GM23338 (cell line): ENCODE measurements around the gene ZNF223. TPM values are rescaled to one million over a fixed set of nuclear protein-coding genes. Genes with fewer than 3 reads are reported as not detected.
A peak's percentile ranks its signal among the peaks of the same experiment; 100 is the strongest.

ENCODE experiments used
- ATAC-seq: fragments of 200-7000 bp; cut with Tn5 transposase; 3 replicates; pipeline ENCODE4 v1.9.1; 2020
- DNase-seq: peaks from one replicate; pipeline ENCODE4 v3.0.0-alpha.2; 2015; ENCODE audit warnings: low spot score
- H2AFZ ChIP-seq: fragments of 200-600 bp; sonication (generic); 2 replicates; pipeline ENCODE4 v1.8.0; 2016; ENCODE audit warnings: antibody characterized with exemption, mild to moderate bottlenecking, moderate library complexity
- H3F3A ChIP-seq: fragments of 200-600 bp; sonication (generic); replicated peaks from 2 replicates; pipeline ENCODE4 v1.8.0; 2017; ENCODE audit warnings: antibody characterized with exemption, mixed run types, low read depth
- H3K27ac ChIP-seq: fragments of 200-600 bp; sonication (generic); 2 replicates; pipeline ENCODE4 v1.6.1; 2016; ENCODE audit warnings: low read depth
- H3K27me3 ChIP-seq: fragments of 200-600 bp; sonication (generic); 2 replicates; pipeline ENCODE4 v1.8.0; 2016; ENCODE audit warnings: mild to moderate bottlenecking, mixed run types, moderate library complexity; ENCODE audit not compliant: insufficient read depth
- H3K36me3 ChIP-seq: fragments of 200-600 bp; sonication (generic); 2 replicates; pipeline ENCODE4 v1.8.0; 2016; ENCODE audit warnings: mild to moderate bottlenecking; ENCODE audit not compliant: insufficient read depth
- H3K4me1 ChIP-seq: fragments of 200-600 bp; sonication (generic); 2 replicates; pipeline ENCODE4 v1.8.0; 2016; ENCODE audit warnings: mild to moderate bottlenecking, moderate library complexity; ENCODE audit not compliant: insufficient read depth
- H3K4me2 ChIP-seq: fragments of 200-600 bp; sonication (generic); 2 replicates; pipeline ENCODE4 v1.7.1; 2017; ENCODE audit warnings: mixed run types
- H3K4me3 ChIP-seq: fragments of 200-600 bp; sonication (generic); 2 replicates; pipeline ENCODE4 v1.6.1; 2016; ENCODE audit warnings: mixed run types
- H3K79me2 ChIP-seq: fragments of 200-600 bp; sonication (generic); replicated peaks from 2 replicates; pipeline ENCODE4 v1.8.0; 2017; ENCODE audit warnings: mild to moderate bottlenecking; ENCODE audit not compliant: insufficient read depth
- H3K9me2 ChIP-seq: fragments of 200-600 bp; sonication (generic); 2 replicates; pipeline ENCODE4 v1.8.0; 2017; ENCODE audit not compliant: insufficient read depth
- H4K20me1 ChIP-seq: fragments of 200-600 bp; sonication (generic); replicated peaks from 2 replicates; pipeline ENCODE4 v1.8.0; 2017; ENCODE audit warnings: mild to moderate bottlenecking; ENCODE audit not compliant: insufficient read depth
- H3K27ac Mint-ChIP-seq: 2 replicates; pipeline ENCODE4 v1.8.0; 2020; ENCODE audit warnings: inconsistent platforms, mild to moderate bottlenecking, moderate library complexity, mixed read lengths
- H3K27me3 Mint-ChIP-seq: 3 replicates; pipeline ENCODE4 v1.8.0; 2022; ENCODE audit warnings: low read depth, mild to moderate bottlenecking, moderate library complexity, mixed read lengths, inconsistent platforms; ENCODE audit not compliant: insufficient read depth, poor library complexity
- H3K36me3 Mint-ChIP-seq: 3 replicates; pipeline ENCODE4 v1.8.0; 2021; ENCODE audit warnings: low read depth, mild to moderate bottlenecking, inconsistent platforms, moderate library complexity, mixed read lengths
- H3K4me1 Mint-ChIP-seq: 3 replicates; pipeline ENCODE4 v1.8.0; 2020; ENCODE audit warnings: mild to moderate bottlenecking, inconsistent platforms, mixed read lengths
- H3K4me3 Mint-ChIP-seq: 3 replicates; pipeline ENCODE4 v1.8.0; 2021; ENCODE audit warnings: moderate library complexity, mild to moderate bottlenecking, inconsistent platforms, mixed read lengths
- H3K9me3 Mint-ChIP-seq: 3 replicates; pipeline ENCODE4 v1.8.0; 2020; ENCODE audit warnings: moderate library complexity, mild to moderate bottlenecking, inconsistent platforms, mixed read lengths
- CREB1 ChIP-seq: fragments of 250-450 bp; sonication (Bioruptor Pico); IDR thresholded peaks from 2 replicates; pipeline ENCODE4 v1.5.0; 2020; ENCODE audit warnings: low read depth, mild to moderate bottlenecking, moderate library complexity
- EZH2 ChIP-seq: fragments of 200-600 bp; sonication (generic); IDR thresholded peaks from one replicate; pipeline ENCODE4 v1.8.0; 2017; ENCODE audit warnings: antibody characterized with exemption, mild to moderate bottlenecking, low read depth; ENCODE audit not compliant: unreplicated experiment
- EZH2phosphoT487 ChIP-seq: fragments of 200-600 bp; sonication (generic); IDR thresholded peaks from one replicate; pipeline ENCODE4 v1.8.1; 2018; ENCODE audit warnings: antibody characterized with exemption; ENCODE audit not compliant: unreplicated experiment
- JUNB ChIP-seq: IDR thresholded peaks from one replicate; pipeline ENCODE4 v1.6.1; 2016; ENCODE audit warnings: antibody characterized with exemption; ENCODE audit not compliant: unreplicated experiment
- ZNF114 ChIP-seq: fragments of 250-450 bp; sonication (Bioruptor Pico); IDR thresholded peaks from 2 replicates; pipeline ENCODE4 v1.5.0; 2020; ENCODE audit warnings: mild to moderate bottlenecking, moderate library complexity
- ZNF331 ChIP-seq: fragments of 250-450 bp; sonication (Bioruptor Pico); IDR thresholded peaks from 2 replicates; pipeline ENCODE4 v1.5.0; 2020; ENCODE audit warnings: low read depth, mild to moderate bottlenecking, moderate library complexity
- polyA plus RNA-seq: library from polyadenylated mRNA; unstranded; fragments of >200 nt; fragmentation: Nextera tagmentation; extraction: Ambion mirVana; gene quantifications from 2 replicates; pipeline ENCODE4 v1.2.1, GENCODE V29; 2016
- total RNA-seq: library from RNA; depleted of rRNA; stranded (reverse); fragments of >200 nt; shearing (Covaris generic); gene quantifications from 2 replicates; pipeline ENCODE4 v1.2.3, GENCODE V29; 2014
- TF ChIP-seq, protein P1 (sequence below): IDR thresholded peaks from one replicate; pipeline ENCODE4 v1.6.1; 2018; ENCODE audit warnings: antibody characterized with exemption; ENCODE audit not compliant: unreplicated experiment
- TF ChIP-seq, protein P2 (sequence below), 2 experiments: fragments of 200-600 bp in 1 of 2; sonication (generic) in 1 of 2; conservative IDR thresholded peaks; 2 replicates each; pipeline versions ENCODE4 v1.5.1 to v1.6.1; 2016 to 2017; ENCODE audit warnings: antibody characterized with exemption in 2 of 2, low read depth in 2 of 2, mild to moderate bottlenecking in 2 of 2, moderate library complexity in 1 of 2
- TF ChIP-seq, protein P3 (sequence below): IDR thresholded peaks from 2 replicates; pipeline ENCODE4 v1.6.1; 2016; ENCODE audit warnings: antibody characterized with exemption

The ZNF223 gene
- total and polyA plus RNA-seq, 2 experiments from 2014 or later: 3.3 to 5.8 TPM

DNA sequence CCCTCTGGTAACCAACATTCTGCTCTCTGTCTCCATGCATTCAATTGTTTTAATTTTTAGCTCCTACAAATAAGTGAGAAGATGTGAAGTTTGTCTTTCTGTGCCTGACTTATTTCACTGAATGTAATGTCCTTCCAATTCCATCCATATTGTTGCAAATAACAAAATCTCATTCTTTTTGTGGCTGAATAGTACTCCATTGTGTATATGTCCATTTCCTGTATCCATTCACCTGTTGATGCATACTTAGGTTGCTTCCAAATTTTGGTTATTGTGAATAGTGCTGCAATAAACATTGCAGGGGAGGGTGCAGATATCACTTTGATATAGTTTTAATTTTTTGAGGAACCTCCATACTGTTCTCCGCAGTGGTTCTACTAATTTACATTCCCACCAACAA lies 17.6 kb downstream of the ZNF223 start:
- TF ChIP-seq, protein P1, sequence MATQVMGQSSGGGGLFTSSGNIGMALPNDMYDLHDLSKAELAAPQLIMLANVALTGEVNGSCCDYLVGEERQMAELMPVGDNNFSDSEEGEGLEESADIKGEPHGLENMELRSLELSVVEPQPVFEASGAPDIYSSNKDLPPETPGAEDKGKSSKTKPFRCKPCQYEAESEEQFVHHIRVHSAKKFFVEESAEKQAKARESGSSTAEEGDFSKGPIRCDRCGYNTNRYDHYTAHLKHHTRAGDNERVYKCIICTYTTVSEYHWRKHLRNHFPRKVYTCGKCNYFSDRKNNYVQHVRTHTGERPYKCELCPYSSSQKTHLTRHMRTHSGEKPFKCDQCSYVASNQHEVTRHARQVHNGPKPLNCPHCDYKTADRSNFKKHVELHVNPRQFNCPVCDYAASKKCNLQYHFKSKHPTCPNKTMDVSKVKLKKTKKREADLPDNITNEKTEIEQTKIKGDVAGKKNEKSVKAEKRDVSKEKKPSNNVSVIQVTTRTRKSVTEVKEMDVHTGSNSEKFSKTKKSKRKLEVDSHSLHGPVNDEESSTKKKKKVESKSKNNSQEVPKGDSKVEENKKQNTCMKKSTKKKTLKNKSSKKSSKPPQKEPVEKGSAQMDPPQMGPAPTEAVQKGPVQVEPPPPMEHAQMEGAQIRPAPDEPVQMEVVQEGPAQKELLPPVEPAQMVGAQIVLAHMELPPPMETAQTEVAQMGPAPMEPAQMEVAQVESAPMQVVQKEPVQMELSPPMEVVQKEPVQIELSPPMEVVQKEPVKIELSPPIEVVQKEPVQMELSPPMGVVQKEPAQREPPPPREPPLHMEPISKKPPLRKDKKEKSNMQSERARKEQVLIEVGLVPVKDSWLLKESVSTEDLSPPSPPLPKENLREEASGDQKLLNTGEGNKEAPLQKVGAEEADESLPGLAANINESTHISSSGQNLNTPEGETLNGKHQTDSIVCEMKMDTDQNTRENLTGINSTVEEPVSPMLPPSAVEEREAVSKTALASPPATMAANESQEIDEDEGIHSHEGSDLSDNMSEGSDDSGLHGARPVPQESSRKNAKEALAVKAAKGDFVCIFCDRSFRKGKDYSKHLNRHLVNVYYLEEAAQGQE: no peak
- TF ChIP-seq, protein P2, sequence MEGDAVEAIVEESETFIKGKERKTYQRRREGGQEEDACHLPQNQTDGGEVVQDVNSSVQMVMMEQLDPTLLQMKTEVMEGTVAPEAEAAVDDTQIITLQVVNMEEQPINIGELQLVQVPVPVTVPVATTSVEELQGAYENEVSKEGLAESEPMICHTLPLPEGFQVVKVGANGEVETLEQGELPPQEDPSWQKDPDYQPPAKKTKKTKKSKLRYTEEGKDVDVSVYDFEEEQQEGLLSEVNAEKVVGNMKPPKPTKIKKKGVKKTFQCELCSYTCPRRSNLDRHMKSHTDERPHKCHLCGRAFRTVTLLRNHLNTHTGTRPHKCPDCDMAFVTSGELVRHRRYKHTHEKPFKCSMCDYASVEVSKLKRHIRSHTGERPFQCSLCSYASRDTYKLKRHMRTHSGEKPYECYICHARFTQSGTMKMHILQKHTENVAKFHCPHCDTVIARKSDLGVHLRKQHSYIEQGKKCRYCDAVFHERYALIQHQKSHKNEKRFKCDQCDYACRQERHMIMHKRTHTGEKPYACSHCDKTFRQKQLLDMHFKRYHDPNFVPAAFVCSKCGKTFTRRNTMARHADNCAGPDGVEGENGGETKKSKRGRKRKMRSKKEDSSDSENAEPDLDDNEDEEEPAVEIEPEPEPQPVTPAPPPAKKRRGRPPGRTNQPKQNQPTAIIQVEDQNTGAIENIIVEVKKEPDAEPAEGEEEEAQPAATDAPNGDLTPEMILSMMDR (conservative IDR thresholded peaks at IDR 0.05; ENCODE audit: low read depth in 2 of 2): no peak
- Mint-ChIP-seq H3K4me1 (peaks cover 12% of the 10 kb centered on the region), H3K27me3 (peaks cover 9% of the 10 kb centered on the region), H3K27ac (no peak overlapping the region), H3K36me3 (peaks cover 61% of the 10 kb centered on the region), H3K9me3 (peaks cover 62% of the 10 kb centered on the region), H3K4me3 (no peak overlapping the region)
- ATAC-seq (no peak), DNase-seq (no peak)
- H3K36me3 ChIP-seq: peaks cover 28% of the 10 kb centered on the region
- H4K20me1 ChIP-seq: no peaks in the 10 kb centered on the region
- no peak overlapping the region for H3K4me2 ChIP-seq
- H3K4me3 ChIP-seq: no peak overlapping the region
- H3K27ac ChIP-seq: no peak overlapping the region
- peaks cover 17% of the 10 kb centered on the region for H3K9me2 ChIP-seq
- H3K27me3 ChIP-seq: peaks cover 9% of the 10 kb centered on the region
- no peaks in the 10 kb centered on the region for H3F3A ChIP-seq
- H3K79me2 ChIP-seq: no peaks in the 10 kb centered on the region
- peaks cover 7% of the 10 kb centered on the region for H3K4me1 ChIP-seq
- H2AFZ ChIP-seq: no peak overlapping the region

DNA sequence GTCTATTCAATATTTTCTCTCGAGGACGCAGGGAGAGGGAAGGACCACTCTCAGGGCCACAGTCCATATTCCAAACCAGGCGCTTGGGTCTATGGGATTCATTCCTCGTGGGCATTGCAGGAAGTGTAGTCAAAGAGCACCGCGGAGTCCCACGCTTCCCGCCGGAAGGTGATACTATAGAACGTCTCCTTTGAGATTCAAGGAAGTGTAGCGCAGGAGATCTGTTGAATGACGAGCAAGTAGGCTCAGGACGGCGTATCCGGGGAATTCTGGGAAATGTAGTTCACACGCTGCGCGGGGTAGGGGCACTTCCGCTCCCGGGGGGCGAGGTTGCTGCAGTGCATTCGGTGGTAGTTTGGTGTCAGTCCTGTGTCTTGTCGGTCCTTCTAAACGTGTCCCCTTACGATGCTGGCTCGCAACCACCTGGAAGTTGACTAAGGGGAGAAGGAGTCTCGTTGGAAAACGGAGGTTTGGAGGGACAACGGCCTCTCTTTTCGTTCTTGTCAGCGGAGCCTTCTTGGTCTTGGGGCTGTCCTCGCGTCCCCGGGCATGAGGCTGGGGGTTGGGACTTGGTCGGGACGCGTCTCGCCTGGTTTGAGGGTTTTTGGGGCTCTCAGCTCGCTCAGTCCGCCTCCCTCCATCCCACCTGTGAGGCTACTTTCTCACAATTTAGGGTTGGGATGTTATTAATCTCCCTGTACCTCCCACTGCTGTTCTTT lies 20.1 kb downstream of the ZNF223 start, which contains the start of gene ZNF284:
Gene ZNF284 (plus strand): TSS at position 336 of the 719 bp plus-strand sequence. CDS start 4,231 bp downstream, outside the sequence.
- peak within 1 kb of the TSS; percentile 88 for H3K4me2 ChIP-seq
- peaks cover 12% of the 10 kb centered on the region for H3K4me1 Mint-ChIP-seq
- no peaks in the 10 kb centered on the region for H3K79me2 ChIP-seq
- H2AFZ ChIP-seq: peak within 1 kb of the TSS; percentile 95
- peaks cover 7% of the 10 kb centered on the region for H3K4me1 ChIP-seq
- peaks cover 12% of the 10 kb centered on the region for H3K9me2 ChIP-seq
- H3K4me3 ChIP-seq: peak within 1 kb of the TSS; percentile 79
- ATAC-seq (peak; percentile 99), DNase-seq (peak; percentile 97)
- H3K27me3 Mint-ChIP-seq: peaks cover 9% of the 10 kb centered on the region
- peaks cover 6% of the 10 kb centered on the region; the same call in 1 of the 2 replicates for H3K36me3 ChIP-seq
- peaks cover 9% of the 10 kb centered on the region for H3K27me3 ChIP-seq
- H3F3A ChIP-seq: no peaks in the 10 kb centered on the region
- H3K9me3 Mint-ChIP-seq: peaks cover 39% of the 10 kb centered on the region
- H4K20me1 ChIP-seq: no peaks in the 10 kb centered on the region
- H3K36me3 Mint-ChIP-seq: peaks cover 42% of the 10 kb centered on the region
- peak within 1 kb of the TSS; percentile 86 for H3K27ac Mint-ChIP-seq
- peak within 1 kb of the TSS; percentile 89 for H3K4me3 Mint-ChIP-seq
- H3K27ac ChIP-seq: no peak within 1 kb of the TSS
- TF ChIP-seq EZH2phosphoT487 (no peak), CREB1 (CRISPR knock-in tag) (peak; percentile 76), JUNB (no peak), ZNF331 (CRISPR knock-in tag) (no peak), ZNF114 (CRISPR knock-in tag) (no peak), EZH2 (no peak)
- TF ChIP-seq, protein P1: no peak
- TF ChIP-seq, protein P3, sequence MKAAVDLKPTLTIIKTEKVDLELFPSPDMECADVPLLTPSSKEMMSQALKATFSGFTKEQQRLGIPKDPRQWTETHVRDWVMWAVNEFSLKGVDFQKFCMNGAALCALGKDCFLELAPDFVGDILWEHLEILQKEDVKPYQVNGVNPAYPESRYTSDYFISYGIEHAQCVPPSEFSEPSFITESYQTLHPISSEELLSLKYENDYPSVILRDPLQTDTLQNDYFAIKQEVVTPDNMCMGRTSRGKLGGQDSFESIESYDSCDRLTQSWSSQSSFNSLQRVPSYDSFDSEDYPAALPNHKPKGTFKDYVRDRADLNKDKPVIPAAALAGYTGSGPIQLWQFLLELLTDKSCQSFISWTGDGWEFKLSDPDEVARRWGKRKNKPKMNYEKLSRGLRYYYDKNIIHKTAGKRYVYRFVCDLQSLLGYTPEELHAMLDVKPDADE: peak; percentile 98
- TF ChIP-seq, protein P2 (conservative IDR thresholded peaks at IDR 0.05; ENCODE audit: low read depth in 2 of 2): no peak
